Central memory CD8-positive, alpha-beta T cell (primary cell): ENCODE results near the gene ZNF311.
A peak's percentile ranks its signal among the peaks of the same experiment; 100 is the strongest.

ENCODE experiments used
- ATAC-seq: fragments of 150-1000 bp; cut with Tn5 transposase; replicated peaks from 2 replicates; pipeline ENCODE4 v1.10.0; 2022; ENCODE audit warnings: mild to moderate bottlenecking, moderate FRiP score, moderate number of reproducible peaks; ENCODE audit not compliant: poor library complexity, severe bottlenecking; ENCODE audit errors: extremely low read depth
- DNase-seq, 2 donors: peaks; one replicate each; pipeline ENCODE4 v3.0.0; 2021; ENCODE audit warnings: low spot score in 2 of 2
- H3K27ac Mint-ChIP-seq: one replicate; pipeline ENCODE4 v1.8.0; 2022; ENCODE audit warnings: low read depth, mild to moderate bottlenecking, moderate library complexity, mixed read lengths
- H3K27me3 Mint-ChIP-seq: one replicate; pipeline ENCODE4 v1.8.0; 2022; ENCODE audit warnings: mixed read lengths
- H3K36me3 Mint-ChIP-seq: one replicate; pipeline ENCODE4 v1.8.0; 2022; ENCODE audit warnings: mild to moderate bottlenecking, moderate library complexity, mixed read lengths; ENCODE audit not compliant: insufficient read depth
- H3K4me1 Mint-ChIP-seq: one replicate; pipeline ENCODE4 v1.8.0; 2022; ENCODE audit warnings: mixed read lengths
- H3K4me3 Mint-ChIP-seq: one replicate; pipeline ENCODE4 v1.8.0; 2022; ENCODE audit warnings: mild to moderate bottlenecking, moderate library complexity, mixed read lengths
- H3K9me3 Mint-ChIP-seq: one replicate; pipeline ENCODE4 v1.8.0; 2022; ENCODE audit warnings: mixed read lengths

ZNF311 gene

GRCh38 chr6:29009358-29009757, 4.2 kb upstream of the ZNF311 start:
- Mint-ChIP-seq H3K36me3 (peaks cover 5% of the 10 kb centered on the region), H3K4me1 (peaks cover 7% of the 10 kb centered on the region), H3K9me3 (no peaks in the 10 kb centered on the region), H3K27ac (no peak overlapping the region), H3K27me3 (peaks cover 93% of the 10 kb centered on the region), H3K4me3 (no peak overlapping the region)
- ATAC-seq = no peak
- DNase-seq = no peak

GRCh38 chr6:29008089-29008488, 3.0 kb upstream of the ZNF311 start:
- Mint-ChIP-seq H3K27ac (no peak overlapping the region), H3K9me3 (no peaks in the 10 kb centered on the region), H3K36me3 (peaks cover 5% of the 10 kb centered on the region), H3K27me3 (peaks cover 87% of the 10 kb centered on the region), H3K4me3 (no peak overlapping the region), H3K4me1 (peaks cover 7% of the 10 kb centered on the region)
- no peak for ATAC-seq
- DNase-seq = no peak

- Mint-ChIP-seq H3K4me1 (no peaks in the 10 kb centered on the region), H3K27me3 (peaks cover 19% of the 10 kb centered on the region), H3K36me3 (peaks cover 2% of the 10 kb centered on the region), H3K27ac (no peak overlapping the region), H3K9me3 (no peaks in the 10 kb centered on the region), H3K4me3 (no peak overlapping the region)
- no peak for ATAC-seq
- DNase-seq = no peak
Observed at GRCh38 chr6:28996844-28997510, 8.1 kb downstream of the ZNF311 start.

GRCh38 chr6:28995093-28995650, 9.9 kb downstream of the ZNF311 start:
- Mint-ChIP-seq H3K4me3 (no peak overlapping the region), H3K9me3 (no peaks in the 10 kb centered on the region), H3K4me1 (no peaks in the 10 kb centered on the region), H3K36me3 (no peaks in the 10 kb centered on the region), H3K27ac (no peak overlapping the region), H3K27me3 (peaks cover 19% of the 10 kb centered on the region)
- ATAC-seq = no peak
- no peak for DNase-seq

GRCh38 chr6:28988536-28989311, 16.4 kb downstream of the ZNF311 start:
- Mint-ChIP-seq H3K4me1 (peaks cover 5% of the 10 kb centered on the region), H3K4me3 (peak overlapping the region; percentile 74), H3K27ac (peak overlapping the region; percentile 35), H3K9me3 (no peaks in the 10 kb centered on the region), H3K36me3 (peaks cover 12% of the 10 kb centered on the region), H3K27me3 (peaks cover 31% of the 10 kb centered on the region)
- peak; percentile 62 to 64 for DNase-seq
- peak; percentile 68 for ATAC-seq

GRCh38 chr6:28985462-28986164, 19.5 kb downstream of the ZNF311 start:
- DNase-seq (no peak), ATAC-seq (no peak)

GRCh38 chr6:28983838-28984237, 21.3 kb downstream of the ZNF311 start:
- H3K4me1 Mint-ChIP-seq = peaks cover 38% of the 10 kb centered on the region
- H3K9me3 Mint-ChIP-seq = no peaks in the 10 kb centered on the region
- H3K36me3 Mint-ChIP-seq = peaks cover 35% of the 10 kb centered on the region
- DNase-seq = no peak
- peak overlapping the region; percentile 50 for H3K27ac Mint-ChIP-seq
- H3K27me3 Mint-ChIP-seq = peaks cover 55% of the 10 kb centered on the region
- ATAC-seq = no peak
- H3K4me3 Mint-ChIP-seq = peak overlapping the region; percentile 16

More at GRCh38 chr6:28985462-28986164, 19.5 kb downstream of the ZNF311 start:
- peaks cover 38% of the 10 kb centered on the region for H3K36me3 Mint-ChIP-seq
- peak overlapping the region; percentile 50 for H3K4me3 Mint-ChIP-seq
- H3K4me1 Mint-ChIP-seq = peaks cover 31% of the 10 kb centered on the region
- H3K27me3 Mint-ChIP-seq = peaks cover 39% of the 10 kb centered on the region
- no peaks in the 10 kb centered on the region for H3K9me3 Mint-ChIP-seq
- H3K27ac Mint-ChIP-seq = no peak overlapping the region

- H3K27ac Mint-ChIP-seq = peak overlapping the region; percentile 100
- ATAC-seq (peak; percentile 35), DNase-seq (no peak)
- H3K9me3 Mint-ChIP-seq = no peaks in the 10 kb centered on the region
- H3K27me3 Mint-ChIP-seq = peaks cover 67% of the 10 kb centered on the region
- peaks cover 42% of the 10 kb centered on the region for H3K4me1 Mint-ChIP-seq
- H3K36me3 Mint-ChIP-seq = peaks cover 30% of the 10 kb centered on the region
- H3K4me3 Mint-ChIP-seq = peak overlapping the region; percentile 97
Observed at GRCh38 chr6:28982476-28983266, 22.4 kb downstream of the ZNF311 start.

- Mint-ChIP-seq H3K27me3 (peaks cover 72% of the 10 kb centered on the region), H3K36me3 (peaks cover 30% of the 10 kb centered on the region), H3K27ac (peak overlapping the region; percentile 100), H3K9me3 (no peaks in the 10 kb centered on the region), H3K4me1 (peaks cover 49% of the 10 kb centered on the region), H3K4me3 (peak overlapping the region; percentile 97)
- ATAC-seq = peak; percentile 80
- DNase-seq = peak; percentile 70 to 73
Observed at GRCh38 chr6:28981833-28982475, 23.2 kb downstream of the ZNF311 start.

GRCh38 chr6:28981431-28981832, 23.7 kb downstream of the ZNF311 start:
- H3K27me3 Mint-ChIP-seq = peaks cover 72% of the 10 kb centered on the region
- peak; percentile 57 for ATAC-seq

GRCh38 chr6:28980852-28981430, 24.2 kb downstream of the ZNF311 start:
- H3K4me1 Mint-ChIP-seq = peaks cover 54% of the 10 kb centered on the region
- DNase-seq = no peak

More at GRCh38 chr6:28981431-28981832, 23.7 kb downstream of the ZNF311 start:
- peaks cover 28% of the 10 kb centered on the region for H3K36me3 Mint-ChIP-seq
- H3K27ac Mint-ChIP-seq = peak overlapping the region; percentile 100
- DNase-seq = peak; percentile 73 to 76
- peaks cover 54% of the 10 kb centered on the region for H3K4me1 Mint-ChIP-seq
- no peaks in the 10 kb centered on the region for H3K9me3 Mint-ChIP-seq
- H3K4me3 Mint-ChIP-seq = peak overlapping the region; percentile 97

More at GRCh38 chr6:28980852-28981430, 24.2 kb downstream of the ZNF311 start:
- peaks cover 71% of the 10 kb centered on the region for H3K27me3 Mint-ChIP-seq
- peak overlapping the region; percentile 97 for H3K4me3 Mint-ChIP-seq
- H3K36me3 Mint-ChIP-seq = peaks cover 28% of the 10 kb centered on the region
- H3K27ac Mint-ChIP-seq = peak overlapping the region; percentile 100
- ATAC-seq = peak; percentile 25
- H3K9me3 Mint-ChIP-seq = no peaks in the 10 kb centered on the region
